HEK293 (cell line): Measurements from ENCODE around the gene SNTB2.

ENCODE experiments used
- REST ChIP-seq: fragments of 450-650 bp; formaldehyde crosslinking; IDR thresholded peaks from 2 replicates; pipeline ENCODE4 v1.5.1; 2016; ENCODE audit warnings: missing biosample characterization, missing genetic modification characterization
- TCF7L2 ChIP-seq: IDR thresholded peaks from 2 replicates; pipeline ENCODE4 v1.6.1; 2011; ENCODE audit warnings: low read depth, mild to moderate bottlenecking, inconsistent platforms, low read length, moderate library complexity, borderline replicate concordance
- ZNF138 ChIP-seq: fragments of 450-650 bp; formaldehyde crosslinking; IDR thresholded peaks from 2 replicates; pipeline ENCODE4 v1.5.1; 2016; ENCODE audit warnings: missing biosample characterization, missing genetic modification characterization, borderline replicate concordance
- ZNF174 ChIP-seq: fragments of 450-650 bp; formaldehyde crosslinking; IDR thresholded peaks from 2 replicates; pipeline ENCODE4 v1.5.0; 2017; ENCODE audit warnings: missing biosample characterization, mild to moderate bottlenecking, missing genetic modification characterization
- ZNF274 ChIP-seq, 2 experiments: fragments of 200-500 bp in 1 of 2; fragments of 450-650 bp in 1 of 2; sonication (Bioruptor generic) in 1 of 2; formaldehyde crosslinking in 1 of 2; IDR thresholded peaks; 2 replicates each; pipeline versions ENCODE4 v1.5.1 to v1.6.1; 2014 to 2016; ENCODE audit warnings: borderline replicate concordance in 1 of 2, inconsistent platforms in 1 of 2, low read length in 1 of 2, missing biosample characterization in 1 of 2, missing genetic modification characterization in 1 of 2
- ZNF423 ChIP-seq: fragments of 450-650 bp; formaldehyde crosslinking; IDR thresholded peaks from 2 replicates; pipeline ENCODE4 v1.5.1; 2016; ENCODE audit warnings: missing biosample characterization, missing genetic modification characterization
- ZNF501 ChIP-seq: fragments of 450-650 bp; formaldehyde crosslinking; IDR thresholded peaks from 2 replicates; pipeline ENCODE4 v1.5.1; 2016; ENCODE audit warnings: missing biosample characterization, missing genetic modification characterization
- ZNF792 ChIP-seq: fragments of 450-650 bp; formaldehyde crosslinking; IDR thresholded peaks from 2 replicates; pipeline ENCODE4 v1.5.1; 2016; ENCODE audit warnings: missing biosample characterization, missing genetic modification characterization
- TF ChIP-seq, protein P1 (sequence below): fragments of 450-650 bp; formaldehyde crosslinking; IDR thresholded peaks from 2 replicates; pipeline ENCODE4 v1.5.1; 2016; ENCODE audit warnings: missing biosample characterization, missing genetic modification characterization

GRCh38 chr16:69244336-69244735 lies 57.4 kb downstream of the SNTB2 start:
- TF ChIP-seq, protein P1, sequence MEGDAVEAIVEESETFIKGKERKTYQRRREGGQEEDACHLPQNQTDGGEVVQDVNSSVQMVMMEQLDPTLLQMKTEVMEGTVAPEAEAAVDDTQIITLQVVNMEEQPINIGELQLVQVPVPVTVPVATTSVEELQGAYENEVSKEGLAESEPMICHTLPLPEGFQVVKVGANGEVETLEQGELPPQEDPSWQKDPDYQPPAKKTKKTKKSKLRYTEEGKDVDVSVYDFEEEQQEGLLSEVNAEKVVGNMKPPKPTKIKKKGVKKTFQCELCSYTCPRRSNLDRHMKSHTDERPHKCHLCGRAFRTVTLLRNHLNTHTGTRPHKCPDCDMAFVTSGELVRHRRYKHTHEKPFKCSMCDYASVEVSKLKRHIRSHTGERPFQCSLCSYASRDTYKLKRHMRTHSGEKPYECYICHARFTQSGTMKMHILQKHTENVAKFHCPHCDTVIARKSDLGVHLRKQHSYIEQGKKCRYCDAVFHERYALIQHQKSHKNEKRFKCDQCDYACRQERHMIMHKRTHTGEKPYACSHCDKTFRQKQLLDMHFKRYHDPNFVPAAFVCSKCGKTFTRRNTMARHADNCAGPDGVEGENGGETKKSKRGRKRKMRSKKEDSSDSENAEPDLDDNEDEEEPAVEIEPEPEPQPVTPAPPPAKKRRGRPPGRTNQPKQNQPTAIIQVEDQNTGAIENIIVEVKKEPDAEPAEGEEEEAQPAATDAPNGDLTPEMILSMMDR (tag by site-specific recombination), result no peak
- TF ChIP-seq ZNF792 (tag by site-specific recombination), result no peak
- TF ChIP-seq ZNF501, result no peak
- no peak for TF ChIP-seq REST
- no peak for TF ChIP-seq ZNF423
- no peak for TF ChIP-seq ZNF274 (IDR thresholded peaks at IDR 0.05; ENCODE audit: low read length)
- TF ChIP-seq ZNF274 (tag by site-specific recombination; IDR thresholded peaks at IDR 0.05; ENCODE audit: borderline replicate concordance), result no peak
- TF ChIP-seq TCF7L2, result no peak
- no peak for TF ChIP-seq ZNF174 (tag by site-specific recombination)
- no peak for TF ChIP-seq ZNF138 (tag by site-specific recombination)
